RPMI8226 (cell line): ENCODE data around the gene EBF3.

ENCODE experiments used
- DNase-seq: peaks from one replicate; pipeline ENCODE4 v3.0.0-alpha.2; 2015

EBF3 gene

GRCh38 chr10:129963641-129964501, at the start of gene EBF3:
Gene EBF3 (minus strand): TSS chr10:129964274. CDS start chr10:129963768, 506 bp downstream.
- no peak for DNase-seq

- DNase-seq, result no peak
Measured at GRCh38 chr10:130013335-130014262, 49.5 kb upstream of the EBF3 start.

GRCh38 chr10:130012129-130012528, 48.1 kb upstream of the EBF3 start:
- no peak for DNase-seq

- DNase-seq, result no peak
Measured at GRCh38 chr10:130010653-130011052, 46.6 kb upstream of the EBF3 start.

GRCh38 chr10:130009228-130009627, 45.2 kb upstream of the EBF3 start:
- no peak for DNase-seq

- DNase-seq, result no peak
Measured at GRCh38 chr10:130003787-130004613, 39.9 kb upstream of the EBF3 start.

GRCh38 chr10:130003166-130003565, 39.1 kb upstream of the EBF3 start:
- no peak for DNase-seq

- DNase-seq, result no peak
Measured at GRCh38 chr10:130002606-130003005, 38.5 kb upstream of the EBF3 start.

GRCh38 chr10:130000918-130001317, 36.8 kb upstream of the EBF3 start:
- no peak for DNase-seq

GRCh38 chr10:129999140-129999539, 35.1 kb upstream of the EBF3 start:
- no peak for DNase-seq

GRCh38 chr10:129993621-129994020, 29.5 kb upstream of the EBF3 start:
- DNase-seq, result no peak

- no peak for DNase-seq
Measured at GRCh38 chr10:129992356-129992755, 28.3 kb upstream of the EBF3 start.

GRCh38 chr10:129982825-129983224, 18.8 kb upstream of the EBF3 start:
- DNase-seq, result no peak

GRCh38 chr10:129978980-129979379, 14.9 kb upstream of the EBF3 start:
- no peak for DNase-seq

- no peak for DNase-seq
Measured at GRCh38 chr10:129978322-129978721, 14.2 kb upstream of the EBF3 start.

- DNase-seq, result no peak
Measured at GRCh38 chr10:129977794-129978193, 13.7 kb upstream of the EBF3 start.

- DNase-seq, result no peak
Measured at GRCh38 chr10:129973674-129974059, 9.6 kb upstream of the EBF3 start.

GRCh38 chr10:129972966-129973673, 9.0 kb upstream of the EBF3 start:
- DNase-seq, result no peak

- DNase-seq, result no peak
Measured at GRCh38 chr10:129972145-129972965, 8.3 kb upstream of the EBF3 start.

GRCh38 chr10:129971381-129972144, 7.5 kb upstream of the EBF3 start:
- peak; percentile 54 for DNase-seq
